ENCODE measurements around the gene HIRA. TPM values are rescaled to one million over a fixed set of nuclear protein-coding genes. Genes with fewer than 3 reads are reported as not detected.

HIRA gene
- total RNA-seq, 4 donors from 2014 or later: 18.8 to 31.6 (median 24.7) TPM

- Histone ChIP-seq H3K4me3 (no peak overlapping the region), H3K27ac (no peak overlapping the region), H3K36me3 (peaks cover 0 to 68% (median 19%) of the 10 kb centered on the region in 3 donors), H3K4me1 (peaks cover 0 to 33% (median 12%) of the 10 kb centered on the region in 4 donors), H3K27me3 (no peaks in the 10 kb centered on the region), H3K9me3 (no peaks in the 10 kb centered on the region)
- 53 to 79% methylated on average over 2 to 3 of the region's 3 CpGs for WGBS, 2 donors
- TF ChIP-seq POLR2A (IDR thresholded peaks at IDR 0.05) (no peak), EP300 (IDR thresholded peaks at IDR 0.05) (no peak)
- TF ChIP-seq, protein P1, sequence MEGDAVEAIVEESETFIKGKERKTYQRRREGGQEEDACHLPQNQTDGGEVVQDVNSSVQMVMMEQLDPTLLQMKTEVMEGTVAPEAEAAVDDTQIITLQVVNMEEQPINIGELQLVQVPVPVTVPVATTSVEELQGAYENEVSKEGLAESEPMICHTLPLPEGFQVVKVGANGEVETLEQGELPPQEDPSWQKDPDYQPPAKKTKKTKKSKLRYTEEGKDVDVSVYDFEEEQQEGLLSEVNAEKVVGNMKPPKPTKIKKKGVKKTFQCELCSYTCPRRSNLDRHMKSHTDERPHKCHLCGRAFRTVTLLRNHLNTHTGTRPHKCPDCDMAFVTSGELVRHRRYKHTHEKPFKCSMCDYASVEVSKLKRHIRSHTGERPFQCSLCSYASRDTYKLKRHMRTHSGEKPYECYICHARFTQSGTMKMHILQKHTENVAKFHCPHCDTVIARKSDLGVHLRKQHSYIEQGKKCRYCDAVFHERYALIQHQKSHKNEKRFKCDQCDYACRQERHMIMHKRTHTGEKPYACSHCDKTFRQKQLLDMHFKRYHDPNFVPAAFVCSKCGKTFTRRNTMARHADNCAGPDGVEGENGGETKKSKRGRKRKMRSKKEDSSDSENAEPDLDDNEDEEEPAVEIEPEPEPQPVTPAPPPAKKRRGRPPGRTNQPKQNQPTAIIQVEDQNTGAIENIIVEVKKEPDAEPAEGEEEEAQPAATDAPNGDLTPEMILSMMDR (IDR thresholded peaks at IDR 0.05): no peak
- no peak for DNase-seq (ENCODE audit: low spot score in 2 of 2)
Observed at GRCh38 chr22:19473578-19473977, 42.0 kb upstream of the HIRA start.

GRCh38 chr22:19472233-19472632 is 40.7 kb upstream of the HIRA start:
- WGBS, 2 donors: 90 to 92% methylated on average over 8 of the region's 8 CpGs
- H3K4me1 ChIP-seq: peaks cover 0 to 21% (median 4%) of the 10 kb centered on the region in 4 donors
- no peaks in the 10 kb centered on the region for H3K9me3 ChIP-seq
- peaks cover 0 to 82% (median 31%) of the 10 kb centered on the region in 3 donors for H3K36me3 ChIP-seq
- H3K27me3 ChIP-seq: no peaks in the 10 kb centered on the region
- H3K27ac ChIP-seq: no peak overlapping the region
- TF ChIP-seq, protein P1 (IDR thresholded peaks at IDR 0.05): no peak
- TF ChIP-seq EP300 (IDR thresholded peaks at IDR 0.05) (no peak), POLR2A (IDR thresholded peaks at IDR 0.05) (no peak)
- no peak for DNase-seq (ENCODE audit: low spot score in 2 of 2)
- H3K4me3 ChIP-seq: no peak overlapping the region

DNA sequence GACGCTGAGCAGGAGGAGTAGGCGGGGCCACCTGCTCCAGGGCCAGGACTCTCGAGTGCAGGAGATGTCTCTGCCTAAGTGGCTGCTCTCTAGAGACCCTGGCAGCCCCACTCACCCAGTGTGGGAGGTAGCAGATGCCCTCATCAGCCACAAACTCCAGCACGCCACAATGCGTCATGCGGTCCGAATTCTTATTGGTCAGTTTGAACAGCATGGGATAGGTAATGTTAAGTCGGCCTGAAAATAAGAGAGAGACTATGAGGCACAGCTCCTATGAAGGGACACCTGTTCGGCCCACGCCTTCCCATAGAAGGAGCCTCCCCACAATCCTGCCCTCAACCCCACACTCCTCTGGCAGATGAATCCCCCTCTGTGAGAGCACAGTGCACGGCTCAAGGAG is 40.0 kb upstream of the HIRA start:
- no peak for DNase-seq (ENCODE audit: low spot score in 2 of 2)
- peaks cover 0 to 89% (median 31%) of the 10 kb centered on the region in 3 donors for H3K36me3 ChIP-seq
- H3K4me1 ChIP-seq: peaks cover 0 to 14% (median 0%) of the 10 kb centered on the region in 4 donors
- TF ChIP-seq POLR2A (IDR thresholded peaks at IDR 0.05) (no peak), EP300 (IDR thresholded peaks at IDR 0.05) (no peak)
- TF ChIP-seq, protein P1 (IDR thresholded peaks at IDR 0.05): no peak
- no peak overlapping the region for H3K4me3 ChIP-seq
- no peaks in the 10 kb centered on the region for H3K9me3 ChIP-seq
- 87 to 90% methylated on average over 11 of the region's 11 CpGs for WGBS, 2 donors
- no peaks in the 10 kb centered on the region for H3K27me3 ChIP-seq
- H3K27ac ChIP-seq: no peak overlapping the region

DNA sequence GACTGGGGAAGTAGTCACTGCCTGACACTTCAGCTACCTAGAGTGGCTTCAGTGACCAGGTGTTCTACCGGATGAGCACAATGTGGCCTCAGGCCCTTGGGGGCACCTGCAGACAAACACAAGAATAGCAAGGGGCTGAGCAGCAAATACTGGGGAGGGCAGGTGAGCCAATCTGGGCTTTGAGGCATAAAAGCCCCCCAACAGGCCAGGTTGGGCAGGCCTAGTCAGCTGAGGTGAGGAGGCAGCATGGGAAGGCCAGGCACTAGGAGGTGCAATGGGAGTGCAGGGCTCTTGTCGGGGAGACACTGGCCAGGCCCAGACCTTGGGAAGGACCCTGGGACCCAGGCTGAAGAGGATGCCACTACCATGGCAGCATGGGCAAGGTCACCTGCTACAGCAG is 38.5 kb upstream of the HIRA start:
- Histone ChIP-seq H3K4me3 (no peak overlapping the region), H3K9me3 (no peaks in the 10 kb centered on the region), H3K4me1 (no peaks in the 10 kb centered on the region), H3K27me3 (no peaks in the 10 kb centered on the region), H3K27ac (no peak overlapping the region), H3K36me3 (peaks cover 0 to 100% (median 39%) of the 10 kb centered on the region in 3 donors)
- no peak for TF ChIP-seq POLR2A (IDR thresholded peaks at IDR 0.05)
- TF ChIP-seq, protein P1 (IDR thresholded peaks at IDR 0.05): no peak
- TF ChIP-seq EP300 (IDR thresholded peaks at IDR 0.05): no peak
- 88 to 92% methylated on average over 2 of the region's 2 CpGs for WGBS, 2 donors
- no peak for DNase-seq (ENCODE audit: low spot score in 2 of 2)

DNA sequence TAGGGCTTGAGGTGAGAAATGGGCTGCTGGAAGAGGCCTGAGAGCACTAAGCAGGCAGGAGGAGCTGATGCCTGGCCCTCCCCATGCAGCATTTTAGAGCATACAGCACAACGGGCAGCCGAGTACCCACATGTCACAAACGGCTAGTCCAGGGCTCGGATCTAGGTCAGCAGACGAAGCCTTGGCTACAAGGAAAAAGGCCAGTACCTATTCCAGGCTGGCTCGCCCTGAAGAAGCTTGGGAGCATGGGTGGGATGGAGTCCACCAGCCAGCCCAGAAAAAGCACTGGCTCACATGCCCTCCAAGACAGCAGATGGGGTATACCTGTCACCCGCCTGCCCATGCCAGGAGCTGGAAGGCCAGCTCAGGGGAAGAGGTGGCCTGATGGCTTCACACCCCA is 37.9 kb upstream of the HIRA start:
- TF ChIP-seq POLR2A (IDR thresholded peaks at IDR 0.05): no peak
- no peak for TF ChIP-seq EP300 (IDR thresholded peaks at IDR 0.05)
- TF ChIP-seq, protein P1 (IDR thresholded peaks at IDR 0.05): no peak
- no peak for DNase-seq (ENCODE audit: low spot score in 2 of 2)
- H3K36me3 ChIP-seq: peaks cover 0 to 100% (median 45%) of the 10 kb centered on the region in 3 donors
- no peaks in the 10 kb centered on the region for H3K27me3 ChIP-seq
- no peak overlapping the region for H3K4me3 ChIP-seq
- H3K4me1 ChIP-seq: no peaks in the 10 kb centered on the region
- WGBS, 2 donors: 89% methylated on average over 7 of the region's 7 CpGs
- no peak overlapping the region for H3K27ac ChIP-seq
- no peaks in the 10 kb centered on the region for H3K9me3 ChIP-seq
